UCSD-AML1 (cell line): ENCODE data around the gene LMO1.

Experiments used
- DNase-seq: peaks from one replicate; lab custom pipeline; 2025; ENCODE audit not compliant: unreplicated experiment; lab: John Stamatoyannopoulos, UW

Gene LMO1

DNA sequence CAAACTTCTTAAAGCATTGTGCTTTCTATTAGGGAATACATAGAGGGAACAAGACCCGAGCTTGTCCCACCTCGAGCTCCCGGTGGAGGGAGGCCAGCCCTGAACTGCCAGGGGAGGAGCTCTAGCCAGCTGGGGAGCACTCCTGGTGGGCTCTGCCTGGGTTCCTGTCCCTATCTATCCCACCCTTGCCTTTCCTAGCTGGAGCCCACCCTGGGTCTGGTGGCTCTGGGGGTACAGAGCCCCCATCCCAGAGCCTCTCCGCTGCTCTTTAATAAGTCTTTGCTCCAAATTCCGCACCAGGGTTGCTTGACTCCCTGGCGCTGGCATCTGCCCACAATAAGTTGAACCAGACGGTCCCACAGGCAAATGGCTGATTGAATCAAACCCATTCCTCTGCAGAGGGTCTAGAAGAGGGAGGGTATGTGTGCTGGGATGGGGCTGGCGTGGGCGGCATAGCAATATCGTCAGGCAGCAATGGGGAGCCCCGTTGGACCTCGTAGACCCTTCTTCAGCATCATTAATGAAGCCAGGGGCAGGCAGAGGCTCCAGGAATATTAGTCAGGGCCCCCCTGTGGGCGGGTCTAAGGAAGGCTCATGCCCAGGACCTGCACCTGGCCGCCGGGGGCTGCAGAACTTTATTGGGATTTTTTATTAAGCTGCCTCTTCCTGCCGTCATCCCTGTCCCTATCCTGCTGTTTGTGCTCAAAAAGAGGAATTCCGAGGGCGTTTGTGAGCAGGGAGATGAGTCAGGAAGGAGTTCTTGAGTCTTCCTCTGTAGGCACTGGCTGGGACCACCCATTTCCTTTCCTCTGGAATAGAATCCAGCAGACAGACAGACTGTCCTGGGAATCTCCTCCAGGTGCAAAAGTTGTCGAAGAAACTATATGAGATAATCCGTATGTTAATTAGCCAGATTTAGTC lies 56.3 kb downstream of the LMO1 start:
- no peak for DNase-seq

DNA sequence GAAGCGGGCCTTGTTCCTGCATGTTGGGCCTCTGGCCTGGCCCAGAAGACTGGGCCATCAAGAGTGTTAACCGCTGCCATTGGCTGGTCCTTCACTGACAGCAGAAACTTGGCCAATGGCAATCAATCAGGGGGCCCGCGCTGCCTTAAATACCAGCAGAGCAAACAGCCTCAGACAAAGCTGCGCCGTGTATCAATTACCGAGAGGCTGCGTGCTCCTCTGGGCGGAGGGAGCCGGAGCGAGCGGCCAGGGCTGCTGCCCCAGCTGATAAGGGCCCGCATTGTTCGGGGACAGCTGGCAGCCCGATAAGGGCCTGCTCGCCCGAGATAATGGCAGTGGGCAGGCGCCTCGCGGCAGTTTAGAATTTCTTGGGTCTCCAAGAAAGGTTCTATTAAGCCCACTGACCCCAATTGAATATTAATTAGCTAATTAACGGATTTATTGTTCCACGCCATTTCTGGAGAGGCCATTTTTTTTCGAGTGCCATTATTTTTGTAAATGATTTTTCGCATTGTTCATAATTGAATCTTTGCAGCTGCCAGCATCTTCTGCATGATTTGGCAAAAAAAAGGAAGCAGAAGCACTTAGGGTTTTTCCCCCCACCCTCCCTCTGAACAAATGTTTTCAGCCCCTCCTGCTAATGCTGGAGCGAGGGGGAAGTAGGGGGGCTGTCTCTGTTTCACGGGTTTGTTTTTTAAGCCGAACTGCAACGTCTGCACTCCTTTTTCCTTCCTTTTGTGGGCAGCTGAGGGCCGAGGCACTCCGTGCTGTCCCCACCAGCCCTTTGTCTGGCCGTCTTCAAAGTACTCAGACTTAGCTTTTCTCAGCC lies 57.2 kb downstream of the LMO1 start:
- peak; percentile 82 for DNase-seq

DNA sequence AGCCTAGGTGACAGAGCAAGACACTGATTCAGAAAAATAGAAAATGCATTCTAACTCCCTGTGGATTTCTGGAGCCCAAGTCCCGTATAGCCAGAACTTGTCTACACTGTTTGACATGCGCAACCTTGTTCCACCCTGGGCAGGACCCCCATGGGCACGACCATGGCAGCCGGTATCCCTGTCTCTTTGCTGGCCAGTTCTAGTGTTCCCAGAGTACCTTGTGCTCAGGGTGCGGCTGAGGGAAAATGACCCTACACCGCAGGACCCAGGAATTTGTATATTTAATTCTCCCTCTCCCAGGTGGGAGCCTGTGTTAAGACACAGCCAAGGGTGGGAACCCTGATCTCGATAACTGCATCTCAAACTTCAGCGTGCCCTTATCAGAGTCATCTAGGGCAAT lies 58.1 kb downstream of the LMO1 start:
- DNase-seq = no peak

DNA sequence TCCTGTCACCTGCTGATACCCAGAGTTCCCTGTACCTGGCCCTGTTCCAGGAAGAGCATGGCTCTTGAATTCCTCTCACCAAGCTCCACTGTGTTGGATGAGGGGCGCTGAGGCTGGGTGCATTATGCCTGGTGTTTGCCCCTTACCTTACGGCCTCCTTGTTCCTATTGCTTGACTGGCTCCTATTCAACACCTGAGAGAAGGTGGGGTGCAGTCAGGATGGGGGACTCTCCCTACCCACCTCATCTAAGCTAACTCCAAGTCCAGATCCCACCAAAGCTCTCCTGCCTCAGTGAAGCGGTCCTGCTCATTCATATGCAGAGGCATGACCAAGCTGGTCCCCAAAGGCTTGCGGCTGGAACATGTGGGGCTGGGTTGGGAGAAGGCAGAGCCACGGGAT lies 59.1 kb downstream of the LMO1 start:
- DNase-seq = no peak

DNA sequence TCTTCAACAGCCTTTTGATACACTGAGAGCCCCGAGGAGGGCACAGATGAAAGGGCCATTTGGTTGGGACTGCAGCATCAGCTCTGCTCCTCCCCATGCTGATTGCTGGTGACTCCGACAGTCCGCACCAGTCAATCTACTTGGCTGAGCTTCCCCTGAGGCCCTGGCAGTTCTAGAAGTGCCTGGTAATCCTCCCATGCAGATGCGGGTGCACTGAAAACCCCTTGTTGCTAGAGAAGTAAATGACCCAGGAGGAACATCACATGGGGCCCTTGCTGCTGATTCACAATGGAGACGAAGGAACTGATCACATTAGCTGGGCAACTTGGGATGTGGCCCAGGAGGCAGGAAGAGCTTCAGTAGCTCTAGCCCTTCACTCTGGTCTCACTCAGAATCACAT lies 59.7 kb downstream of the LMO1 start:
- DNase-seq = no peak

DNA sequence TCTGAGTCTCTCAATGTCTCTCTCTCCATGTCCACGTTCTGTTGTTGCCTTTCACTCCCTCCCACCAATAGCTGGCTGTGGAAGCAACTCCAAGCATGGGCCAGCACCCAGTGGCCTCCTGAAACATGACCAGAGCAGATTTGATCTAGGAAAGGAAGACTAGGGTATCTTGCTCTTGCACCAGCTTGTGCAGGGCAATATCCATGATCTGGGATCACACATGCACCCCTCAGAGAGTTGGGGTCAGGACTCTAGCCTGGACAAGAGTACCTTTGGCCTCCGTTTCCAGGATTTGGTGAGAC lies 60.3 kb downstream of the LMO1 start:
- no peak for DNase-seq

DNA sequence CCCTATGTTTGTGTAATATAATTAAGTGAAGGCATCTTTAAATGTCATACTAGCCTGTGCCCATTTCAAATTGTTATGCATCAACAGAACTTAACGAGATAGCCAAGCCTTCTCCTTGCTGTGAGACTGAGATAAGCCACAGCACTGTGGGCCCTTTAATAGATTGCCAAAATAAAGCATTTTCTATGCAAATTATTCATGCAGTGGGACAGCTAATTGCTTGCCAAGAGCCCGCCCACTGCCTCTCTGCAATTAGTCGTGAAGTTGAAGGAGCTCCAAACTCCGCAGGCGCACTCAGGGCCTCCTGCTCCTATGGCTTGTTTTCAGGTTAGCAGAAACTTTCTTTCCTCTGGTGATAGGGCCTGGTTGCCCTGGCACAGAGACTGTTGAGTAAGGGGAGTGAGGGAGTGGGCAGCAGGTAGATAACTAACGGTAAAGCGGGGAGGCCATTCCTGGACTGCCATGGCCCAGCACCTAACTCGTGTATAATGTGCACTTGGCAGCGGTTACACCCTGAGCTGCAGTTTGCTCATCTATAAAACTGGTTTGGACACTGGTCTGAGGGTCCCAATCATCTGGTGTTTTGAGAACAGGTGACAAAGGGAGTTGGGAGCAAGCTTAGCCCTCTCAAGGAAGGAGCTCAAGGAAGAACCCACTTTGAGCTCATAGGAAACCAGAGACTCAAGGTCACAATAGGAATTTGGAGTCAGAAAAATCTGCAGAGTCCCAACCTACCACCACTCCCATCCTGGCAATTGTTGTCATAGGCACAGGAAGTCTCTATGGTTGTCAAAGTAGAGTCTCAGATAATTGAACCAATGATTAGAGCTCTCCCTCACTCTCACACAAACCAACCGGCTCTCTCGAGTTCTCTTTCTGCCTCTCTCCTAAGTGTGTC lies 60.9 kb downstream of the LMO1 start:
- DNase-seq = no peak

DNA sequence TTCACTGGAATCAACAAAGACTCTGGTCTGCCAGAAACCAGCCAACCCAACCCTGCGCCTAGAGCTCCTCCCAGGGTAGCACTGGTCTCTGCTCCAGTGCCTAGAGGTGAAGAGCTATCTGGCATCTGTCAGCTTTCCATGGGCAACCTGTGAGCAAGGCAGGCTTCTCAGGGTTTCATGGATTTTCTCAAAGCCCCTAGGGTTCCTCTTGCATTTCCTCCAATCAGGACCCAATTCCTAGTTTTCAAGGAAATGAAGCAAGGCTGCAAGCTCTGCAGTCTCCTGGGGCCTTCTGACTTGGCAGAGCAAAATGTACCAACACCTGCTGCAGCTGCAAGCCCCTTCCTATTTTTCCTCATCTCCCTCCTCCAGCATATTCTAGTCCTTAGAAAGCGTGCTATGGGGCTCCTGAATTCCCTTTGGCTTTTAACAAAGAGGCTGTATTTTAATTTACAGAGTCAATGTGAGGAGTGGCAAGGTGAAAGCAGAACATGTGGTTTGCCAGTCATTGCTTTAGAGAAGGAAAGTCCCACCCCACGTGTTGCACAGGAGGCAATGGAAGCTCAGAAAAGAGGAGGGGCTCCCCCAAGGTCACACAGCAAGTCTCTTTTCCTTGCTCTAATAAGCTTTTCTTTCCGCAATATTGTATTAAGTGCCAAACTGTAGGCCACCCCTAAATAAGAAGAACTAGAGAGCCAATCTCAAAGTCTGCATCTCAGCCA lies 61.9 kb downstream of the LMO1 start:
- DNase-seq = no peak

DNA sequence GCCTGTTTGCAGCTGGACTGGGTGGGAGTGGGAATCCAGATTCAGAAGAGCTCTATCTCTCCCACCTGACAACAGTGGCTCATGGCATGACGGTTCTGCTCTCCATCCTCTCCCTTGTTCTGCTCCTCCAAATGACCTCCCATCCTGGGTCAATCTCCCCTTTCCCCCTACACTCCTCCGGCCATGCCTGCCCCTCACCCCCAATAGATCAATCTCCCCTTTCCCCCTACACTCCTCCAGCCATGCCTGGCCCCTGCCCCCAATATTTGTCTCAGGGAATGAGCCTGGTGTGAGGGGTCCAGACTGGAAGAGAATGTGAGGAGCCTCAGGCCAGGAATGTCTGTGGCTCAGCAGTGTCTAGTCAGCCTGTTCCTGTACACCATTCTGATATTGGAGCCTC lies 64.0 kb downstream of the LMO1 start:
- no peak for DNase-seq

DNA sequence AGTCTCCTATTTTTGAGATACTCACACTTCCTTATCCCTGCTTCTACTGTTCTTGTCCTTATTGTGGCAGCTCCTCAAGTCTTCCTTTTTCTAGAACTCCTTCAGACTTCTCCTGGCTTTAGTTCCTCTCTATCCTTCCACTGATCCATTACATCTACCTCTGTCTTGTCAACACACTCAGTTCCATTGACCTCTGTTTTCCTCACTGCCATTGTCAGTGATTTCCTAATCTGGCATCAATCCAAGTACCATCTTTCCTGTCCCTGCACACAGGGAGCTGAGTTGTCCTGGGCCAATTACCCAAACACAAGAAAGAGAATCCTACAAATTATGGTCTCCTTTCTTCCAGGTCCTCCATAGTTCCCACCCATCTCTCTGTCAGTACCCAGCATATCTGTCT lies 66.9 kb downstream of the LMO1 start:
- no peak for DNase-seq

DNA sequence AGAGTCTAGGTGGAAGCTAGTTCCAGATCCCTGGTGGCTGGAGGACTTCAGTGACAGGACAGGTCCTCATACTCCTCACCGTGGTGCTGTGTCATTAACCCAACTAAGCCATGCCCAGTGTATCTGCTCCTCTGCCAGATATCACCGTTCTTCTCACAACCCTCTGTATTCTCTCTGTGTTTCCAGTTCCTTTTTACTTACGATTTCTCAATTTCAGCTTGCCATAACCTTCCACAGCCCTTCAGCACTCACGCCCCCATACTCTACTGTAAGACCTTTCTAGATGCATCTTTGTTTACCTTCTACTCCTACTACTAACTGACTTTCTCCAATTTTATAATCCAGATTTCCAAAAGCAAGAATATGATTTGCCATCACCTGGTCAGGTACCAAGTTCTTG lies 68.7 kb downstream of the LMO1 start:
- no peak for DNase-seq

DNA sequence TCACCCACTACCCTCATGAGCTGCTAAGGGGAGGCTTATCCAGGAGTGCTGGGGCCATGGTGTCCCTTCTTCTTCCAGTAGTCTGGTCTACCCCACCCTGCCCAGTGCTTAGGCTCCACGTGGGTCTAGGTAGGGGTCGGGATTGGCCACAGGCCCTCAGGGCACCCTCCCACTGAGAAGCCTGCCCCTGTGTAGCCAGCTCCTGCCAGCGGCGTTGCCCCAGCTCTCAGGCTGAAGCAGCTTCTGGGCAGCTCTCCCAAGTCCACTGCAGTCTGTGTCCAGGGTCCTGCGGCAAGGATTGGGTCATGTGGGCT lies 70.8 kb downstream of the LMO1 start:
- DNase-seq = no peak

DNA sequence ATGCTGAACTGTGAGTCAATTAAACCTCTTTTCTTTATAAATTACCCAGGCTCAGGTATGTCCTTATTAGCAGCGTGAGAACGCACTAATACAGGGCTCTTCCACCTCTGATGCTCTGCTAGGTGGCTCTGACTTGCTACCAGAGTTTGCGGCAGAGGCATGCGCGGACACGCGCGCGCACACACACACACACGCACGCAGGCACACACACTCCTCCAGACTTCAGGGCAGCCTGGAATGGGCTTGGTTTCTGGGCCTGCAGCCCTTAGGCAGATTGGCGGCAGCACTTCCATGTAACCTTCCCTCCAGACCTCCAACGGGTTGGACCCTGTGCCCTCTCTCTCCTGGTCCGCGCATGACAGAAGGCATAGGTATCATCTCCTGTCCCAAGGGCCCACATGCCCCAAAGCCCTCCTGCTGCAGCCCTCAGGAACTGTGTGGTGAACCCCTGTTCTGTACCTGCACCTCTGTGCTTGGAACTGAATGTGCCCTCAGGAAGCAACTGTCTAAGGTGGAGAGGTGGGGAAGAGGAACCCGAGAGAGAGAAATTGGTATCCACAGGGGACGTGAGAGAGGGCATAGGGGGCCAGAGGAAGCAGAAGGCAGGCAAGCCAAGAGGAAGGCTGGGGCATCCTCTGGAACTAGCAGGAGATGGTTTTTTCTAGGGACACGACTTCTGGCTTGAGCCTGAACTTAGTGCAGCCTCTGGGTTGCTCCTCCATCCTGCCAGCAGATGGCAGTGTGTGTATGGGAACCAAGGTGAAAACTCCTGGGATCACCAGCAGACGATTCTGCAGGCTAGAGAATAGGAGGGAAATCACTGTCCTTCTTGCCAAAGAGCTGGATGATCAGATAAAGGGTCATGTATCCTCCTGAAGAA lies 71.4 kb downstream of the LMO1 start:
- peak; percentile 43 for DNase-seq

DNA sequence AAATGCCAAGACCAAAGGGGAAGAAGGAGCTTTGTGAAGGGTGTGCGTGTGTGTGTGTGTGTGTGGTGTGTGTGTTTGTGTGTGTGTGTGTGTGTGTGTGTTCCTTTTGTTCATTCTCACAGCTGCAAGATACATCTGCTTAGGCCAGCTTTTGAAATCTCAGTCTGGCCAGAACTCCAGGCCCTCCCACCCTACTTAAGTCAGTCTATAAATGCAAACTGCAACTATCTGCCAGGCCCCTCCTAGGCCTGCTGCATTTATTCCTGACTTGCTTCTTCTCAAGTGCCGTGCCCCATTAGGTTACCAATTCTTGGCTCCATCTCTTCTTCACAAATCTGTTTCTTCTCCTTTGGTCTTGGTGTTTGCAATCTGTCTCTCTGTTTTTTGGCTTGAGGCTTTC lies 73.2 kb downstream of the LMO1 start:
- no peak for DNase-seq

DNA sequence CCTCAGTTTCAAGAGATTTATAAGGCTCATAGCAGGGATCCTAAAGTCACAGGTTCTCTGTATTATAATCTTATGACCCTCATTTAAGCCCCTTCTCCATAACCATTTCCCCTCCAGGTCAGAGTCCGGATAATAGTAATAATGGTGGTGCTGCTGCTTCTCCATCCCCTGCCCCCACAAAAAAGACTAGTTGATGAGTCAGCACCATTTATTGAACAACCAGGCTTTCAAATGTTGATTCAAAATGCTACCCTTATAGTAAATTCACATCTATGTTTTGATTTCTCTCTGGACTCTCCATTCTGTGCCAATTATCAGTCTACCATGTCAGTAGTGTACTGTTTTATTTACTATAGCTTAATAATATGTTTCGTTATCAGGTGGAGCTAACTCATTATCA lies 77.2 kb downstream of the LMO1 start:
- no peak for DNase-seq

DNA sequence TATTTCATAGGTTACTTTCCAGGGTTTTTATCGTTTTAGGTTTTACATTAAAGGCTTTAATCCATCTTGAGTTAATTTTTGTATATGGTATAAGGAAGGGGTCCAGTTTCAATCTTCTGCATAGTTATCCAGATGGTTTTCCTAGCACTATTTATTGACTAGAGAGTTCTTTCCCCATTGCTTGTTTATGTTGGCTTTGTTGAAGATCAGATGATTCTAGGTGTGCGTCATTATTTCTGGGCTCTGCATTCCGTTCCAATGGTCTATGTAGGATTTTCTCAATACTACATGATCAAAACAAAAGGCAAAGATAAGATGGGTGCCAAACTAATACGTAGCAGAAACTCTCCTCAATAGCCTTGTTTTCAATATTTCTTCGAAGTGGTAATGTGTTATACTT lies 80.6 kb downstream of the LMO1 start:
- no peak for DNase-seq

DNA sequence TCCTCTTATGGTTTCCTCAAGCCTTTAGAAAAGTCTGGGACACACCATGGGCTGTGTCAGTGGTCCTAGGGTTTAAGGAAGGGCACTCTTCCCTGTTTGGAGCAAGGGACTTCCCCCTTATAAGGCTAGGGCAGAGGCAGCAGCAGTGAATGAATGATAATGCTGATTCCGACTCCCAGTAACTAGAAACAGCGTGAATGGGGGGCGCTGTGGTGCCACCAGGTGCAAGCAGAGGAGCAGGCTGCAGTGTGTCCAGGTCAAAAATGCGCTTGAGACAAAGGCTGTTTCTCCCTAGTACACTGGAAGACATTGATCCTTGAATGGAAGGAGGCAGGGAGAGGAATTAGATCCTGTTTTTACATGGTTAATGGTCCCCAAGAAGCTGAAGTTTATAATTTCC lies 83.2 kb downstream of the LMO1 start:
- no peak for DNase-seq

DNA sequence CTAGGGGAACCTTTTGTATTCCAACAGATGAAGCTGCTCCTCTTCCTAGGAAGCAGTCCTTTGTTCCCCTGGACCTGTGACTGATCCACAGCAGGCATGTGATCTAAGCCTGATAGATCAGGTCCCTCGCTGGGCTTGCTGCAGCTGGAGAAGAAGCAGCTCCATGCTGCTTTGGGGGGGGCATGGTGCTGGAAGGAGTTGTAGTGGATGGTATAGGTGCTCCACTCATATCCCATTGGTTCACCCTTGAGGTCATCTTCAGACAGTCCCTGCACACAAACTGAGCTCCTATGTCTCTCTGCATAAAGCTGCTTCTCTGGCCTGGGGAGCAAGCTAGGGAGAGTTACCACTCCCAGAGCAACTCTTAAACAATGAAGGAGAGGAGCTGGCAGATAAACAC lies 85.4 kb downstream of the LMO1 start:
- no peak for DNase-seq

DNA sequence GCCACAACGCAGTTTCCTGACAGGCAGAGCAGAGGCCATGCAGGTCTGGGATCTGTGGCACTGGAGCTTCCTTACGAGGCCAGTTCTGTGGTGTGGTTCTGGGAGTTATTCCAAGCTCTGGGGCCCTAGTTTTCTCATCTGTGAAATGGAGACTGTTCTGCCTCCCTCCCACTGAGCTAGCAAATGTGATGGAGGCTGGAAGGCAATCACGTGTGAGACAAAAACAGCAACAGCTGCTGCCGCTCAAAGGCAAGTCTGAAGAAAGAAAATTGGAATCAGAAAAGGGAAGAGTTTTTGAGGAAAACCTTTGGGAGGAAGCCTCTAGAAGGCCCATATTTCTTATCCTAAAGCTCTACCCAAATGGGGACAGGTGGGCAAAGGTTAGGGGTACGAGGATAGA lies 86.5 kb downstream of the LMO1 start:
- no peak for DNase-seq
